ENCODE results near the gene PXMP4. TPM values are rescaled to one million over a fixed set of nuclear protein-coding genes. Genes with fewer than 3 reads are reported as not detected.
A peak's percentile ranks its signal among the peaks of the same experiment; 100 is the strongest.

PXMP4 gene
- total RNA-seq, 1 experiment from 2014 or later = 12.0 TPM

DNA sequence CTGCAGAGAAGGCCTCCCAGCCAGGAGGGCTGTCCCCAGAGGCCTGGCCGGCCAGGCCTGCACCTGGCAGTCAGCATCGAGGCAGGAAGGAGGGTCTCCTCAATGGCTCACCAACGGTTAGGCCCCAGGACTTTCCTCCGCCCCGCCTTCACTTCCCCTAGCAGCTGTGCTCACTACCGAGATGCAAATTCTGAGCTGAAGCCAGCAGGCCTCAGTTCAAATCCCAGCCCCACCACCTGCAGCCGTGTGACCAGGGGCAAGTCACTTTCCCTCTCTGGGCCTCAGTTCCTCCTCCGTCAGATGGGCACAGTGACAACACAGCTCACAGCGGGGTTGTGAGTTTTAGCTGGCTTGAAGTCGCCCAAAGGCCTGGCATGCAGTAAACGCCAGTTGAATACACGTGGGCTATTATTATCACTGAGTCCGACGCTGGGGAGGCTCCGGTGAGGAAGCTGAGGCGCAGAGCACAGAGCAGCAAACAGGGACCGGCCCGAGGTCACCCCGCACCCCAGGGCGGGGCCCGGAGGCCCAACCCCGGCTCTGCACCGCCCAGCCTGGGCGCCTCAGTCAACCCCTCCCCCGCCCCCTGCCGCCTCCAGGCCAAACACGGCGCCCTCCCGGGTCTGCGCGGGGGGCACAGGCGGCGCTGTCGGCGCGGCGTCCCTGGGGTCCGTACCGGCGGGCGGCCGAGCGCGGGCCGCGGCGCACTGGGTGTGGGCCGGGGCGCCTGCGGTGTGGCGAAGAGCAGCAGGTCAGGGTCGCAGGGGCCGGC lies 34.6 kb downstream of the PXMP4 start:
- in situ Hi-C loops (cut with HindIII; ENCODE audit: low pct_unique_long_range_greater_than_20kb, low sequenced_read_pairs) = no loop called here
- peak; percentile 73 for ATAC-seq
- intact Hi-C loops (cut with micrococcal nuclease; ENCODE audit: unreplicated experiment) = no loop called here
- DNase-seq (ENCODE audit: low read depth, low spot score) = no peak
- H3K4me3 ChIP-seq (ENCODE audit: low read depth in 2 of 2, low read length in 2 of 2) = peak overlapping the region; percentile 58 to 83
- no peaks in the 10 kb centered on the region for H3K27me3 ChIP-seq (ENCODE audit: control insufficient read depth, insufficient read depth, low read length)
- peaks cover 6% of the 10 kb centered on the region for H3K4me1 ChIP-seq (ENCODE audit: control insufficient read depth, insufficient read depth, low read length)
- no peaks in the 10 kb centered on the region for H3K9me3 ChIP-seq (ENCODE audit: control insufficient read depth, insufficient read depth, low read depth, low read length)
- H3K36me3 ChIP-seq (ENCODE audit: control insufficient read depth, insufficient read depth, low read length) = no peaks in the 10 kb centered on the region
- TF ChIP-seq TCF7L2 (IDR thresholded peaks at IDR 0.05; ENCODE audit: low read depth, low read length) (no peak), POLR2AphosphoS5 (IDR thresholded peaks at IDR 0.05; ENCODE audit: low read depth, low read length) (no peak), REST (IDR thresholded peaks at IDR 0.05; ENCODE audit: insufficient read depth in 1 of 2, low read depth in 2 of 2, low read length in 1 of 2) (no peak)
- TF ChIP-seq, protein P1, sequence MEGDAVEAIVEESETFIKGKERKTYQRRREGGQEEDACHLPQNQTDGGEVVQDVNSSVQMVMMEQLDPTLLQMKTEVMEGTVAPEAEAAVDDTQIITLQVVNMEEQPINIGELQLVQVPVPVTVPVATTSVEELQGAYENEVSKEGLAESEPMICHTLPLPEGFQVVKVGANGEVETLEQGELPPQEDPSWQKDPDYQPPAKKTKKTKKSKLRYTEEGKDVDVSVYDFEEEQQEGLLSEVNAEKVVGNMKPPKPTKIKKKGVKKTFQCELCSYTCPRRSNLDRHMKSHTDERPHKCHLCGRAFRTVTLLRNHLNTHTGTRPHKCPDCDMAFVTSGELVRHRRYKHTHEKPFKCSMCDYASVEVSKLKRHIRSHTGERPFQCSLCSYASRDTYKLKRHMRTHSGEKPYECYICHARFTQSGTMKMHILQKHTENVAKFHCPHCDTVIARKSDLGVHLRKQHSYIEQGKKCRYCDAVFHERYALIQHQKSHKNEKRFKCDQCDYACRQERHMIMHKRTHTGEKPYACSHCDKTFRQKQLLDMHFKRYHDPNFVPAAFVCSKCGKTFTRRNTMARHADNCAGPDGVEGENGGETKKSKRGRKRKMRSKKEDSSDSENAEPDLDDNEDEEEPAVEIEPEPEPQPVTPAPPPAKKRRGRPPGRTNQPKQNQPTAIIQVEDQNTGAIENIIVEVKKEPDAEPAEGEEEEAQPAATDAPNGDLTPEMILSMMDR (IDR thresholded peaks at IDR 0.05) = no peak
- CTCF ChIA-PET = interaction anchor here (0.5 kb wide), 1 partner anchor 274 kb away, joined by 4 read pairs; no protein-coding TSS in a partner anchor
- peak overlapping the region; percentile 80 for H3K27ac ChIP-seq (ENCODE audit: low read length)
- POLR2A ChIA-PET = no interaction called here
- no TSS peak for BruUV-seq (replicated peaks)

GRCh38 chr20:33684533-33685327 lies 35.4 kb downstream of the PXMP4 start:
- in situ Hi-C loops (cut with HindIII; ENCODE audit: low pct_unique_long_range_greater_than_20kb, low sequenced_read_pairs) (no loop called here), intact Hi-C loops (cut with micrococcal nuclease; ENCODE audit: unreplicated experiment) (no loop called here)
- DNase-seq (ENCODE audit: low read depth, low spot score) (no peak), ATAC-seq (no peak)
- TSS peak; percentile 69 for BruUV-seq (replicated peaks)
- Histone ChIP-seq H3K36me3 (ENCODE audit: control insufficient read depth, insufficient read depth, low read length) (no peaks in the 10 kb centered on the region), H3K27ac (ENCODE audit: low read length) (peak overlapping the region; percentile 80), H3K4me3 (ENCODE audit: low read depth in 2 of 2, low read length in 2 of 2) (peak overlapping the region; percentile 58 to 83), H3K9me3 (ENCODE audit: control insufficient read depth, insufficient read depth, low read depth, low read length) (no peaks in the 10 kb centered on the region), H3K4me1 (ENCODE audit: control insufficient read depth, insufficient read depth, low read length) (peaks cover 6% of the 10 kb centered on the region), H3K27me3 (ENCODE audit: control insufficient read depth, insufficient read depth, low read length) (no peaks in the 10 kb centered on the region)
- POLR2A ChIA-PET = no interaction called here
- TF ChIP-seq SIN3A (IDR thresholded peaks at IDR 0.05; ENCODE audit: borderline replicate concordance, insufficient read depth, low read depth, low read length) (no peak), TCF7L2 (IDR thresholded peaks at IDR 0.05; ENCODE audit: low read depth, low read length) (no peak), REST (IDR thresholded peaks at IDR 0.05; ENCODE audit: insufficient read depth in 1 of 2, low read depth in 2 of 2, low read length in 1 of 2) (no peak), POLR2AphosphoS5 (IDR thresholded peaks at IDR 0.05; ENCODE audit: low read depth, low read length) (no peak; the same call in 1 of the 2 replicates)
- TF ChIP-seq, protein P1 (IDR thresholded peaks at IDR 0.05) = no peak
- CTCF ChIA-PET = interaction anchor here (0.5 kb wide), 1 partner anchor 169 kb away, joined by 4 read pairs; no protein-coding TSS in a partner anchor
